Neural crest cell (in vitro differentiated cells): ENCODE measurements around the gene CYSTM1. TPM values are rescaled to one million over a fixed set of nuclear protein-coding genes. Genes with fewer than 3 reads are reported as not detected.

ENCODE experiments used
- DNase-seq: peaks from one replicate; pipeline ENCODE4 v3.0.0; 2021; ENCODE audit warnings: low read depth, mixed read lengths, low spot score
- H3K27ac Mint-ChIP-seq: one replicate; pipeline ENCODE4 v1.8.0; 2021; ENCODE audit warnings: mild to moderate bottlenecking, mixed read lengths; ENCODE audit not compliant: unreplicated experiment
- H3K27me3 Mint-ChIP-seq: 2 replicates; pipeline ENCODE4 v1.8.0; 2021; ENCODE audit warnings: low read depth, mild to moderate bottlenecking, mixed read lengths
- H3K36me3 Mint-ChIP-seq: 2 replicates; pipeline ENCODE4 v1.8.0; 2021; ENCODE audit warnings: low read depth, mild to moderate bottlenecking, mixed read lengths
- H3K4me1 Mint-ChIP-seq: 2 replicates; pipeline ENCODE4 v1.8.0; 2021; ENCODE audit warnings: mixed read lengths
- H3K4me3 Mint-ChIP-seq: one replicate; pipeline ENCODE4 v1.8.0; 2021; ENCODE audit warnings: mild to moderate bottlenecking, mixed read lengths
- H3K9me3 Mint-ChIP-seq: 2 replicates; pipeline ENCODE4 v1.8.0; 2021; ENCODE audit warnings: mixed read lengths
- CTCF ChIP-seq: fragments of 200-600 bp; sonication (generic); conservative IDR thresholded peaks from 2 replicates; pipeline ENCODE4 v1.5.0; 2021; ENCODE audit warnings: antibody characterized with exemption, mild to moderate bottlenecking
- total RNA-seq: library from RNA; stranded (reverse); gene quantifications from 2 replicates; pipeline ENCODE4 v1.2.1, GENCODE V29; 2021

The CYSTM1 gene
- total RNA-seq, 1 donor from 2014 or later = 19.8 TPM

- peak; percentile 96 for TF ChIP-seq CTCF
- H3K27ac Mint-ChIP-seq = no peak overlapping the region
- H3K9me3 Mint-ChIP-seq = no peaks in the 10 kb centered on the region
- peaks cover 7% of the 10 kb centered on the region for H3K27me3 Mint-ChIP-seq
- DNase-seq = peak; percentile 94
- peak overlapping the region; percentile 84 for H3K4me3 Mint-ChIP-seq
- H3K36me3 Mint-ChIP-seq = no peaks in the 10 kb centered on the region
- H3K4me1 Mint-ChIP-seq = peaks cover 41% of the 10 kb centered on the region
Observed at GRCh38 chr5:140157032-140157781, 17.8 kb upstream of the CYSTM1 start.

GRCh38 chr5:140159014-140159927, 15.7 kb upstream of the CYSTM1 start:
- no peak for DNase-seq
- no peak for TF ChIP-seq CTCF
- Mint-ChIP-seq H3K9me3 (no peaks in the 10 kb centered on the region), H3K4me1 (peaks cover 30% of the 10 kb centered on the region), H3K36me3 (no peaks in the 10 kb centered on the region), H3K4me3 (no peak overlapping the region), H3K27ac (no peak overlapping the region), H3K27me3 (peaks cover 5% of the 10 kb centered on the region)

GRCh38 chr5:140162275-140162674, 12.7 kb upstream of the CYSTM1 start:
- Mint-ChIP-seq H3K4me1 (peaks cover 12% of the 10 kb centered on the region), H3K4me3 (no peak overlapping the region), H3K9me3 (no peaks in the 10 kb centered on the region), H3K27ac (no peak overlapping the region), H3K27me3 (no peaks in the 10 kb centered on the region), H3K36me3 (no peaks in the 10 kb centered on the region)
- no peak for TF ChIP-seq CTCF
- DNase-seq = no peak

- no peak for TF ChIP-seq CTCF
- H3K9me3 Mint-ChIP-seq = no peaks in the 10 kb centered on the region
- H3K27ac Mint-ChIP-seq = no peak overlapping the region
- H3K27me3 Mint-ChIP-seq = no peaks in the 10 kb centered on the region
- peaks cover 9% of the 10 kb centered on the region for H3K4me1 Mint-ChIP-seq
- H3K36me3 Mint-ChIP-seq = no peaks in the 10 kb centered on the region
- no peak for DNase-seq
- no peak overlapping the region for H3K4me3 Mint-ChIP-seq
Observed at GRCh38 chr5:140162781-140163180, 12.2 kb upstream of the CYSTM1 start.

GRCh38 chr5:140165101-140165922, 9.7 kb upstream of the CYSTM1 start:
- Mint-ChIP-seq H3K27ac (no peak overlapping the region), H3K9me3 (no peaks in the 10 kb centered on the region), H3K4me3 (peak overlapping the region; percentile 18), H3K4me1 (peaks cover 4% of the 10 kb centered on the region), H3K36me3 (no peaks in the 10 kb centered on the region), H3K27me3 (no peaks in the 10 kb centered on the region)
- no peak for DNase-seq
- TF ChIP-seq CTCF = no peak
